ENCODE measurements around the gene MORC4. TPM values are rescaled to one million over a fixed set of nuclear protein-coding genes. Genes with fewer than 3 reads are reported as not detected.

Gene MORC4
- 7.8 and 8.5 TPM in 2 replicates for total RNA-seq

DNA sequence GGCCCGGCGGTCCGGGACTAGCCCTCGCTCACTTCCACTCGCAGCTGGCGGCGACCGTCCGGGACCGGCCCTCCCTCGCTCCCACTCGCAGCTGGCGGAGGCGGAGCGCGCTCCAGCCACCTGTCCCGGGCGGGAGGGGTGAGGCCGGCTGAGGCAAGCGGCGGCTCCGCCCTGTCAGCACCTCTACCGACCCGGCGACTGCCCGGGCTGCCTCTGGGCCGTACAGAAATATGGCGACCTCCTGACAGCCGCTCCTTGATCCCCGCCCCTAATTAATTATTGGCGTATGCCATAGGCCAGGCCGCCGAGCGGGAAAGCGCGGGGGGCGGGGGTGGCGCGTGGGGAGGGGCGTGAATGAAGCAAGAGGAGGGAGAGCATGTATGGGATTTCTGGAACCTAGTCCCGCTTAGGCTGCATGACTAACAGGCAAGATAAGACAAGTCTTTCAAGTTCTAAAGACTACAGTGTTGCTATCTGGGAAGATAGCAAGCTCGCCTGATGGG, at the start of gene MORC4:
TSS of gene MORC4 (minus strand) at position 200 of the 503 bp plus-strand sequence. CDS start 243 bp downstream, outside the sequence.

DNA sequence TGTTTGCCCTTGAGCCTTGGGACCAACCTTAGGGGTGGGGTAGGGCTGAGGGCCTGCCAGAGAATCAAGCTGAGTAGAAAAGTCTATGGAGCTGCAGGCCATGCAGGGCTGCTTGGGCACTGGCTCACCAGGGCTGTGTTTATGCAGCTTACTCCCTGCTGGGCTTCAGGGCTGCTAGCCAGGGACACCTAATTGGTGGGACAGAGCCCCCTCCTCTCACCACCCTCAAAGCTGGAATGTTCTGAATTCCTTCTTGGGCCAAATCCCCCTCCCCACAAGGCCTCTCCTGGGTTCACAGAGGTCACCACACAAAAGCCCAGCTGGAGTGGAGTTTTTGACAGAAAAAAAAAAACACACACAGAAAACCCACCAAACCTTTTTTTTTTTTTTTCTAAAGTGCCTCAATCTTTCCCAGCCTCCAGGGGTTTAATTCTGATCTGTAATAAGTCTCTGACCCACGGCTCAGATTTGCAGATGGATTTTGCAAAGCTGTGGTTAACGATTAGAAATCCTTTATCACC, 80.0 kb downstream of the MORC4 start, which contains the start of gene CLDN2:
TSS of gene CLDN2 (plus strand) at position 471 of the 521 bp plus-strand sequence. CDS start 7,827 bp downstream, outside the sequence.

GRCh38 chrX:106903291-106903824, 96.7 kb downstream of the MORC4 start, which contains the start of gene RIPPLY1:
Gene RIPPLY1, minus strand, starts transcription at chrX:106903341. Its CDS starts 54 bp downstream, at chrX:106903287.

Other genes with a start within 250 kb of the MORC4 start
- 3.1 and 3.7 TPM in 2 replicates for gene TBC1D8B, start 197.5 kb downstream of the MORC4 start, total RNA-seq
- not detected in 2 replicates for gene RIPPLY1, start 96.9 kb downstream of the MORC4 start, total RNA-seq
- gene CLDN2, start 79.8 kb downstream of the MORC4 start, total RNA-seq: not detected in 2 replicates
- gene RBM41, start 118.6 kb upstream of the MORC4 start, total RNA-seq: 10.5 and 14.1 TPM in 2 replicates
- gene NUP62CL, start 206.2 kb upstream of the MORC4 start, total RNA-seq: 0.11 TPM in 1 of 2 replicates, not detected in the other
- not detected in 2 replicates for gene DNAAF6, start 206.4 kb upstream of the MORC4 start, total RNA-seq